Raji (cell line): ENCODE results near the gene LY6G6C.

Experiments
- POLR2A ChIP-seq: IDR thresholded peaks from 2 replicates; pipeline ENCODE4 v1.6.1; 2011; ENCODE audit warnings: low read depth, low read length, control low read depth; ENCODE audit not compliant: insufficient read depth

Gene LY6G6C

GRCh38 chr6:31706599-31706998 is 14.9 kb downstream of the LY6G6C start, which contains the start of gene LY6G6F:
Gene LY6G6F (plus strand): TSS chr6:31706866. CDS start chr6:31706907, 41 bp downstream.
- no peak for TF ChIP-seq POLR2A

GRCh38 chr6:31705931-31706330 is 15.6 kb downstream of the LY6G6C start:
- TF ChIP-seq POLR2A: no peak

- peak; percentile 87 for TF ChIP-seq POLR2A
Observed at GRCh38 chr6:31702819-31703716, 18.5 kb downstream of the LY6G6C start, which contains the start of gene ABHD16A. Gene ABHD16A (minus strand): TSS chr6:31703324. CDS start chr6:31703281, 43 bp downstream.

GRCh38 chr6:31702405-31702818 is 19.1 kb downstream of the LY6G6C start:
- TF ChIP-seq POLR2A: no peak

GRCh38 chr6:31701666-31702404 is 19.7 kb downstream of the LY6G6C start:
- TF ChIP-seq POLR2A: no peak

GRCh38 chr6:31700740-31701401 is 20.7 kb downstream of the LY6G6C start:
- no peak for TF ChIP-seq POLR2A

GRCh38 chr6:31697555-31697954 is 24.0 kb downstream of the LY6G6C start:
- TF ChIP-seq POLR2A: no peak

- no peak for TF ChIP-seq POLR2A
Observed at GRCh38 chr6:31693535-31693934, 28.0 kb downstream of the LY6G6C start.

- TF ChIP-seq POLR2A: no peak
Observed at GRCh38 chr6:31692886-31693285, 28.7 kb downstream of the LY6G6C start.

GRCh38 chr6:31692353-31692752 is 29.2 kb downstream of the LY6G6C start:
- no peak for TF ChIP-seq POLR2A

- no peak for TF ChIP-seq POLR2A
Observed at GRCh38 chr6:31691564-31692108, 29.9 kb downstream of the LY6G6C start.

- TF ChIP-seq POLR2A: no peak
Observed at GRCh38 chr6:31691078-31691463, 30.5 kb downstream of the LY6G6C start.

GRCh38 chr6:31690231-31691077 is 31.1 kb downstream of the LY6G6C start:
- TF ChIP-seq POLR2A: no peak
